Endodermal cell (in vitro differentiated cells): ENCODE data around the gene GAA. TPM values are rescaled to one million over a fixed set of nuclear protein-coding genes. Genes with fewer than 3 reads are reported as not detected.
A peak's percentile ranks its signal among the peaks of the same experiment; 100 is the strongest.

ENCODE experiments used
- DNase-seq: peaks from one replicate; pipeline ENCODE4 v3.0.0-alpha.2; 2017
- H3K27ac ChIP-seq: 2 replicates; pipeline ENCODE4 v1.5.1; 2013; ENCODE audit warnings: mild to moderate bottlenecking, low read depth, low read length, moderate library complexity
- H3K27me3 ChIP-seq: 2 replicates; pipeline ENCODE4 v1.6.1; 2013; ENCODE audit warnings: mild to moderate bottlenecking, low read length, moderate library complexity; ENCODE audit not compliant: insufficient read depth, control insufficient read depth, poor library complexity, severe bottlenecking
- H3K36me3 ChIP-seq: 2 replicates; pipeline ENCODE4 v1.7.0; 2013; ENCODE audit warnings: mild to moderate bottlenecking, low read length, moderate library complexity; ENCODE audit not compliant: control insufficient read depth, insufficient read depth
- H3K4me1 ChIP-seq: one replicate; pipeline ENCODE4 v1.7.0; 2013; ENCODE audit warnings: low read length; ENCODE audit not compliant: control insufficient read depth, insufficient read depth
- H3K4me3 ChIP-seq: 2 replicates; pipeline ENCODE4 v1.5.1; 2013; ENCODE audit warnings: mild to moderate bottlenecking, low read length, moderate library complexity
- H3K9ac ChIP-seq: 2 replicates; pipeline ENCODE4 v1.6.1; 2013; ENCODE audit warnings: mild to moderate bottlenecking, low read length, moderate library complexity; ENCODE audit not compliant: poor library complexity, severe bottlenecking; ENCODE audit errors: extremely low read depth
- H3K9me3 ChIP-seq: 2 replicates; pipeline ENCODE4 v1.6.1; 2013; ENCODE audit warnings: mild to moderate bottlenecking, low read length, moderate library complexity; ENCODE audit not compliant: control insufficient read depth
- H3K27ac Mint-ChIP-seq: 2 replicates; pipeline ENCODE4 v1.8.0; 2020; ENCODE audit warnings: mixed read lengths
- H3K27me3 Mint-ChIP-seq: 2 replicates; pipeline ENCODE4 v1.8.0; 2021; ENCODE audit warnings: mild to moderate bottlenecking, mixed read lengths; ENCODE audit not compliant: insufficient read depth
- H3K36me3 Mint-ChIP-seq: 2 replicates; pipeline ENCODE4 v1.8.0; 2020; ENCODE audit warnings: low read depth, mixed read lengths
- H3K4me1 Mint-ChIP-seq: 2 replicates; pipeline ENCODE4 v1.8.0; 2020; ENCODE audit warnings: mixed read lengths
- H3K4me3 Mint-ChIP-seq: 2 replicates; pipeline ENCODE4 v1.8.0; 2020; ENCODE audit warnings: mild to moderate bottlenecking, moderate library complexity, mixed read lengths
- H3K9me3 Mint-ChIP-seq: 2 replicates; pipeline ENCODE4 v1.8.0; 2020; ENCODE audit warnings: mild to moderate bottlenecking, mixed read lengths
- WGBS, 2 experiments: methylation state at CpG; one replicate each; pipeline versions ENCODE4 v1.1.5 to v1.1.7; 2013; ENCODE audit warnings: missing lambda C conversion rate in 2 of 2, mixed read lengths in 1 of 2; ENCODE audit not compliant: insufficient coverage in 1 of 2, insufficient read length in 1 of 2; 5-methylcytosine and 5-hydroxymethylcytosine counted together
- total RNA-seq, 2 donors: library from RNA; stranded (reverse); fragmentation: NEBNext Ultra II Directional in 1 of 2; extraction: Animal tissue kit (Norgen Biotek cat#: 25700) in 1 of 2; gene quantifications; 2 replicates in 1 of 2; 3 replicates in 1 of 2; pipeline ENCODE4 v1.2.1, GENCODE V29; 2021
- TF ChIP-seq, protein P1 (sequence below): fragments of 200-600 bp; sonication (generic); conservative IDR thresholded peaks from 2 replicates; pipeline ENCODE4 v1.5.0; 2021; ENCODE audit warnings: antibody characterized with exemption, mild to moderate bottlenecking

GAA gene
- total RNA-seq, 2 donors from 2014 or later, result 46.4 to 72.3 TPM

- H3K9me3 Mint-ChIP-seq, result peaks cover 12% of the 10 kb centered on the region
- no peak overlapping the region for H3K4me3 Mint-ChIP-seq
- no peaks in the 10 kb centered on the region for H3K27me3 ChIP-seq
- peaks cover 9% of the 10 kb centered on the region for H3K4me1 Mint-ChIP-seq
- peaks cover 6% of the 10 kb centered on the region for H3K36me3 ChIP-seq
- H3K27ac ChIP-seq, result no peak overlapping the region
- no peak for DNase-seq
- TF ChIP-seq, protein P1, sequence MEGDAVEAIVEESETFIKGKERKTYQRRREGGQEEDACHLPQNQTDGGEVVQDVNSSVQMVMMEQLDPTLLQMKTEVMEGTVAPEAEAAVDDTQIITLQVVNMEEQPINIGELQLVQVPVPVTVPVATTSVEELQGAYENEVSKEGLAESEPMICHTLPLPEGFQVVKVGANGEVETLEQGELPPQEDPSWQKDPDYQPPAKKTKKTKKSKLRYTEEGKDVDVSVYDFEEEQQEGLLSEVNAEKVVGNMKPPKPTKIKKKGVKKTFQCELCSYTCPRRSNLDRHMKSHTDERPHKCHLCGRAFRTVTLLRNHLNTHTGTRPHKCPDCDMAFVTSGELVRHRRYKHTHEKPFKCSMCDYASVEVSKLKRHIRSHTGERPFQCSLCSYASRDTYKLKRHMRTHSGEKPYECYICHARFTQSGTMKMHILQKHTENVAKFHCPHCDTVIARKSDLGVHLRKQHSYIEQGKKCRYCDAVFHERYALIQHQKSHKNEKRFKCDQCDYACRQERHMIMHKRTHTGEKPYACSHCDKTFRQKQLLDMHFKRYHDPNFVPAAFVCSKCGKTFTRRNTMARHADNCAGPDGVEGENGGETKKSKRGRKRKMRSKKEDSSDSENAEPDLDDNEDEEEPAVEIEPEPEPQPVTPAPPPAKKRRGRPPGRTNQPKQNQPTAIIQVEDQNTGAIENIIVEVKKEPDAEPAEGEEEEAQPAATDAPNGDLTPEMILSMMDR, result no peak
- no peak overlapping the region for H3K4me3 ChIP-seq
- WGBS, 2 experiments, result 72 to 80% methylated on average over 6 to 9 of the region's 9 CpGs
- no peaks in the 10 kb centered on the region for H3K27me3 Mint-ChIP-seq
- H3K9me3 ChIP-seq, result peaks cover 12% of the 10 kb centered on the region
- H3K36me3 Mint-ChIP-seq, result peaks cover 14% of the 10 kb centered on the region
- H3K4me1 ChIP-seq, result no peaks in the 10 kb centered on the region
- H3K27ac Mint-ChIP-seq, result no peak overlapping the region
- H3K9ac ChIP-seq, result no peak overlapping the region
These were observed 9.0 kb downstream of the GAA start for GRCh38 chr17:80110447-80110812.

DNA sequence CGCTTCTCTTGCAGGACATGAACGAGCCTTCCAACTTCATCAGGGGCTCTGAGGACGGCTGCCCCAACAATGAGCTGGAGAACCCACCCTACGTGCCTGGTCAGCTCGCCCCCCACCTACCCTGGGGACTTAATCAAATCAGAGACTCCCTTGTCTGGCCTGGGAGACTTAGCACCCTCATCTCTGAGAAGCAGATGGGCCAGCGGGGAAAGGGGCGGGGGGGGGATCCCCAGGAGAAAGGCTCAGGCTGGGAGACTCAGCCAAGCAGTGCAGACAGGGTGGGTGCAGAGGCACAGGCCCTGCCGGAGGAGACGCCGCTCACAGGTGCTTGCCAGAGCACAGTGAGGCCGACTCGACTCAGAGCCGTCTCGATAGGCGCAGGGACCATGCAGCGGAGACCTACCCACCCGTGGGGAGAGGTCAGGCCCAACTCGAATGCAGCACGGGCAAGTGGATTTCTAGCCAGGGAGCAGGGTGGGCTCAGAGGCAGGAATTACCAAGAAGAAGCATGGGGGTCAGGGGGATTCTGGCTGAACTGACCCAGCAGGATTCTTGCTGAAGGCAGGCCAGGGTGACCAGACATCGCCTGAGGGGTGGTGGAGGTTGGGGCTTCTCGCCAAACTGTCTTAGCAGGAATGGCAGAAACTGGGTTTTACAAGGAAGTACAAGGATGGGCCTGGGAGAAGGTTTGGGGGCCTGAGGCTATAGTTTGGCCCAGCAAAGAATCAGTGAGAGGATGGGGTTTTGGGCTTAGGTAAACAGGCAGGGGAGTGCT lies 9.7 kb downstream of the GAA start:
- peak; percentile 49 for DNase-seq
- no peak overlapping the region for H3K27ac Mint-ChIP-seq
- peaks cover 19% of the 10 kb centered on the region for H3K36me3 Mint-ChIP-seq
- H3K9me3 Mint-ChIP-seq, result peaks cover 15% of the 10 kb centered on the region
- no peak overlapping the region for H3K4me3 ChIP-seq
- no peak overlapping the region for H3K27ac ChIP-seq
- 91 to 92% methylated on average over 9 to 21 of the region's 21 CpGs for WGBS, 2 experiments
- H3K4me1 ChIP-seq, result no peaks in the 10 kb centered on the region
- peaks cover 16% of the 10 kb centered on the region for H3K9me3 ChIP-seq
- no peak overlapping the region for H3K4me3 Mint-ChIP-seq
- peaks cover 6% of the 10 kb centered on the region for H3K36me3 ChIP-seq
- peaks cover 9% of the 10 kb centered on the region for H3K4me1 Mint-ChIP-seq
- H3K27me3 ChIP-seq, result no peaks in the 10 kb centered on the region
- H3K9ac ChIP-seq, result no peak overlapping the region
- TF ChIP-seq, protein P1, result no peak
- H3K27me3 Mint-ChIP-seq, result no peaks in the 10 kb centered on the region

GRCh38 chr17:80111702-80112470 lies 10.5 kb downstream of the GAA start:
- Mint-ChIP-seq H3K27me3 (no peaks in the 10 kb centered on the region), H3K4me3 (no peak overlapping the region), H3K27ac (no peak overlapping the region), H3K4me1 (peaks cover 9% of the 10 kb centered on the region), H3K36me3 (peaks cover 19% of the 10 kb centered on the region), H3K9me3 (peaks cover 15% of the 10 kb centered on the region)
- H3K27ac ChIP-seq, result no peak overlapping the region
- 81 to 84% methylated on average over 11 to 26 of the region's 26 CpGs for WGBS, 2 experiments
- TF ChIP-seq, protein P1, result peak; percentile 55
- H3K36me3 ChIP-seq, result peaks cover 6% of the 10 kb centered on the region
- peak; percentile 78 for DNase-seq
- no peaks in the 10 kb centered on the region for H3K27me3 ChIP-seq
- no peak overlapping the region for H3K4me3 ChIP-seq
- no peak overlapping the region for H3K9ac ChIP-seq
- peaks cover 16% of the 10 kb centered on the region for H3K9me3 ChIP-seq
- no peaks in the 10 kb centered on the region for H3K4me1 ChIP-seq
